ENCODE results near the gene FAM9C.

DNA sequence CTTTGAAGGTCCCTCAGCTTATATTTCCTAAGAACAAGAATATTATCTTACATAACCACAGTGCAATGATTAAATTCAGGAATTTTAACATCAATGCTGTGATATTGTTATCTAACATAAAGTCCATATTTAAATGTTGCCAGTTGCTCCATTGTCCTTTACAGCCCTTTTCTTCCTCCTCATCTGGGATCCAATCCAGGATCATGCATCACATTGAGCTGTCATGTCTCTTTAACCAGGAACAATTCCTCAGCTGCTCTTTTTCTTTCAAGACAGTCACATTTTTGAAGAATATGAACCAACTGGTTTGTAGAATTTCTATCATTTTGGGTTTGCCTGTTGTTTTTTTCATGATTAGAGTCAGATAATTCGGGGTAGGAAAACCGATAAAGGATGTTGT, 57.5 kb downstream of the FAM9C start:
- TF ChIP-seq CTCF (conservative IDR thresholded peaks at IDR 0.05) (no peak), EZH2 (IDR thresholded peaks at IDR 0.05; ENCODE audit: low read depth) (no peak)
